ENCODE measurements around the gene PRKCH.

PRKCH gene

GRCh38 chr14:61430066-61430757 lies 108.8 kb downstream of the PRKCH start:
- TF ChIP-seq TAF1 (IDR thresholded peaks at IDR 0.05; ENCODE audit: borderline replicate concordance, insufficient read depth, low read length) (no peak), REST (IDR thresholded peaks at IDR 0.05; ENCODE audit: insufficient read depth in 1 of 2, low read depth in 2 of 2, low read length in 2 of 2) (no peak), FOXP2 (optimal IDR thresholded peaks at IDR 0.05; ENCODE audit: borderline replicate concordance, extremely low read depth, extremely low read length, insufficient read depth) (no peak), POLR2AphosphoS5 (IDR thresholded peaks at IDR 0.05; ENCODE audit: low read depth, low read length) (no peak), SIN3A (IDR thresholded peaks at IDR 0.05; ENCODE audit: borderline replicate concordance, insufficient read depth, low read length) (no peak)

DNA sequence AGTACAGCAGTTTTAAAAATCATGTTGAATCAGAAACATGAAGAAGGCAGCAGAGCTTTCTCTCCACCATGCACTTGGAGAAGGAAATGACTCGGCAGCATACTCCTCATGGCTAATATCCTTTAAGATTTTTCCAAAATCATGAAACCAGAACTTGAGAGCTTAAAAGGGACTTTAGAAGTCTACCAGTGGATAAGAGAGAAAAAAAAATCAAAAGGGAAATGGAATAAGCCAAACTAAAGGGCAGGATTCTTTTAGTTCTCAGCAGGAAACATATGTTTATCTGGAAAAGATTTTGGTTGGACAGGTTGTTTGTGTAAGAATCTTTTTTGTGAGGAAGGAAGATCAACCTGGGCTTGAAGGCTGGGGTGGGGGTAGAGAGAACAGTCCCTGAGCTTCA lies 111.8 kb downstream of the PRKCH start:
- TF ChIP-seq FOXP2 (optimal IDR thresholded peaks at IDR 0.05; ENCODE audit: borderline replicate concordance, extremely low read depth, extremely low read length, insufficient read depth): no peak

GRCh38 chr14:61433828-61434227 lies 112.4 kb downstream of the PRKCH start:
- no peak for TF ChIP-seq REST (IDR thresholded peaks at IDR 0.05; ENCODE audit: insufficient read depth in 1 of 2, low read depth in 2 of 2, low read length in 2 of 2)
- TF ChIP-seq TAF1 (IDR thresholded peaks at IDR 0.05; ENCODE audit: borderline replicate concordance, insufficient read depth, low read length): no peak
- TF ChIP-seq POLR2AphosphoS5 (IDR thresholded peaks at IDR 0.05; ENCODE audit: low read depth, low read length): no peak
- no peak for TF ChIP-seq SIN3A (IDR thresholded peaks at IDR 0.05; ENCODE audit: borderline replicate concordance, insufficient read depth, low read length)
- TF ChIP-seq FOXP2 (optimal IDR thresholded peaks at IDR 0.05; ENCODE audit: borderline replicate concordance, extremely low read depth, extremely low read length, insufficient read depth): no peak

DNA sequence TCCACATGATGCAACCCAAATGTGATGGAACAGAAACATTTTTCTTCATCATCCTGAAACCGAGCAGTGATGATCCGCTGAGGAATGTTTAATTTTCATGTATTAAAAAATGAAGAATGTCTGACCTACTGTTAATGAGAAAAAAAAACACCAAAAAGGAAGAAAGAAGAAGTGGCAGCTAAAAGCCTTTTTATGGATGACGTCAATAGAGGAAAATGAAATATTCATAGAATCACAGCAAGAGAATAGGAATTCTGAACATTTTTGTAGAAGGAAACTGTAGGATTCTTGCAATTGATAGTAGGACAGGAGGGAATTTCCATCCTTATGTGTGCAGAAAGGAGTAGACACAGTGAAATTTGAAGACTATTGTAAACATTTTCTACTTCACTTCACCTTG lies 112.9 kb downstream of the PRKCH start:
- no peak for TF ChIP-seq REST (IDR thresholded peaks at IDR 0.05; ENCODE audit: insufficient read depth in 1 of 2, low read depth in 2 of 2, low read length in 2 of 2)
- TF ChIP-seq FOXP2 (optimal IDR thresholded peaks at IDR 0.05; ENCODE audit: borderline replicate concordance, extremely low read depth, extremely low read length, insufficient read depth): no peak
- no peak for TF ChIP-seq SIN3A (IDR thresholded peaks at IDR 0.05; ENCODE audit: borderline replicate concordance, insufficient read depth, low read length)
- TF ChIP-seq POLR2AphosphoS5 (IDR thresholded peaks at IDR 0.05; ENCODE audit: low read depth, low read length): no peak
- TF ChIP-seq TAF1 (IDR thresholded peaks at IDR 0.05; ENCODE audit: borderline replicate concordance, insufficient read depth, low read length): no peak

GRCh38 chr14:61435563-61436337 lies 114.4 kb downstream of the PRKCH start:
- TF ChIP-seq REST (IDR thresholded peaks at IDR 0.05; ENCODE audit: insufficient read depth in 1 of 2, low read depth in 2 of 2, low read length in 2 of 2) (no peak), FOXP2 (optimal IDR thresholded peaks at IDR 0.05; ENCODE audit: borderline replicate concordance, extremely low read depth, extremely low read length, insufficient read depth) (no peak)
